Peyer's patch (tissue), 4 donors: ENCODE measurements around the gene C18orf54. TPM values are rescaled to one million over a fixed set of nuclear protein-coding genes. Genes with fewer than 3 reads are reported as not detected.

Experiments used
- DNase-seq, 3 donors: peaks; one replicate each; pipeline ENCODE4 v3.0.0-alpha.2; 2017 to 2019
- H3K27ac ChIP-seq, 4 donors: fragments of 200-600 bp; sonication (generic); one replicate each; pipeline ENCODE4 v1.5.1; 2016 to 2019
- H3K27me3 ChIP-seq, 2 donors: fragments of 200-600 bp; sonication (generic); one replicate each; pipeline ENCODE4 v1.5.1; 2019
- H3K36me3 ChIP-seq, 3 donors: fragments of 200-600 bp; sonication (generic); one replicate each; pipeline ENCODE4 v1.5.1; 2016 to 2019
- H3K4me1 ChIP-seq, 4 donors: fragments of 200-600 bp; sonication (generic); one replicate each; pipeline ENCODE4 v1.5.1; 2016 to 2019
- H3K4me3 ChIP-seq, 4 donors: fragments of 200-600 bp; sonication (generic); 1 replicate in 3 of 4; 2 replicates in 1 of 4; pipeline ENCODE4 v1.5.1; 2016 to 2019; ENCODE audit warnings: mild to moderate bottlenecking in 1 of 4
- H3K9me3 ChIP-seq, 4 donors: fragments of 200-600 bp; sonication (generic); one replicate each; pipeline ENCODE4 v1.5.1; 2016 to 2019; ENCODE audit warnings: mild to moderate bottlenecking in 1 of 4
- POLR2A ChIP-seq, 2 donors: fragments of 450-650 bp; IDR thresholded peaks; one replicate each; pipeline ENCODE4 v1.5.1; 2017; ENCODE audit warnings: antibody characterized with exemption in 2 of 2, mild to moderate bottlenecking in 2 of 2, moderate library complexity in 2 of 2
- total RNA-seq, 4 donors: library from RNA; depleted of rRNA; stranded (reverse); fragments of >200 nt; gene quantifications; one replicate each; pipeline ENCODE4 v1.1.0, GENCODE V29; 2016
- TF ChIP-seq, protein P1 (sequence below), 6 experiments: fragments of 450-650 bp in 4 of 6; fragments of 200-600 bp in 2 of 6; sonication (generic) in 1 of 6; IDR thresholded peaks; one replicate each; pipeline ENCODE4 v1.5.1; 2017 to 2019; ENCODE audit warnings: antibody characterized with exemption in 6 of 6, mild to moderate bottlenecking in 3 of 6, moderate library complexity in 1 of 6

Gene C18orf54
- total RNA-seq, 4 donors from 2014 or later = 0.57 to 2.5 (median 1.4) TPM

DNA sequence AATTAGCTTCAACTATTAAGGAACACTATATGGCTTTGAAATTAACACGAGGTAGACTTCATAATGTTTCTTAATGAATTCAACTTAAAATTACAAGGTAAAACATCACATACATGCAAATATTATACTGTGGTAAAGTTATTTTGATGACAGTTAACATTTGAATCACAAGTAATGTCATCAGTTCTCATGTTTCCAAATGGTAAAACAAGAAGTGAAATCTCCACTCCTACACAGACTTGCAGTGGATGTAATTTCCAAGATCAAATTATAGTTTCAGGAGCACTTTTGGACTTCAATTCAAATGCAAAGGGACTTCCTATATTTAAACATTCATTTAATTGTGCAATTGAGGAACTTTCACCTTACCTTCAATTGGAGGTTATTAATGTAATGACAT is 39.1 kb downstream of the C18orf54 start:
- Histone ChIP-seq H3K4me3 (no peak overlapping the region), H3K27me3 (no peaks in the 10 kb centered on the region), H3K4me1 (peaks cover 0 to 7% (median 0%) of the 10 kb centered on the region in 4 donors), H3K9me3 (no peaks in the 10 kb centered on the region), H3K36me3 (no peaks in the 10 kb centered on the region), H3K27ac (no peak overlapping the region)
- no peak for DNase-seq
- TF ChIP-seq, protein P1, sequence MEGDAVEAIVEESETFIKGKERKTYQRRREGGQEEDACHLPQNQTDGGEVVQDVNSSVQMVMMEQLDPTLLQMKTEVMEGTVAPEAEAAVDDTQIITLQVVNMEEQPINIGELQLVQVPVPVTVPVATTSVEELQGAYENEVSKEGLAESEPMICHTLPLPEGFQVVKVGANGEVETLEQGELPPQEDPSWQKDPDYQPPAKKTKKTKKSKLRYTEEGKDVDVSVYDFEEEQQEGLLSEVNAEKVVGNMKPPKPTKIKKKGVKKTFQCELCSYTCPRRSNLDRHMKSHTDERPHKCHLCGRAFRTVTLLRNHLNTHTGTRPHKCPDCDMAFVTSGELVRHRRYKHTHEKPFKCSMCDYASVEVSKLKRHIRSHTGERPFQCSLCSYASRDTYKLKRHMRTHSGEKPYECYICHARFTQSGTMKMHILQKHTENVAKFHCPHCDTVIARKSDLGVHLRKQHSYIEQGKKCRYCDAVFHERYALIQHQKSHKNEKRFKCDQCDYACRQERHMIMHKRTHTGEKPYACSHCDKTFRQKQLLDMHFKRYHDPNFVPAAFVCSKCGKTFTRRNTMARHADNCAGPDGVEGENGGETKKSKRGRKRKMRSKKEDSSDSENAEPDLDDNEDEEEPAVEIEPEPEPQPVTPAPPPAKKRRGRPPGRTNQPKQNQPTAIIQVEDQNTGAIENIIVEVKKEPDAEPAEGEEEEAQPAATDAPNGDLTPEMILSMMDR (IDR thresholded peaks at IDR 0.05) = no peak
- no peak for TF ChIP-seq POLR2A (IDR thresholded peaks at IDR 0.05)

DNA sequence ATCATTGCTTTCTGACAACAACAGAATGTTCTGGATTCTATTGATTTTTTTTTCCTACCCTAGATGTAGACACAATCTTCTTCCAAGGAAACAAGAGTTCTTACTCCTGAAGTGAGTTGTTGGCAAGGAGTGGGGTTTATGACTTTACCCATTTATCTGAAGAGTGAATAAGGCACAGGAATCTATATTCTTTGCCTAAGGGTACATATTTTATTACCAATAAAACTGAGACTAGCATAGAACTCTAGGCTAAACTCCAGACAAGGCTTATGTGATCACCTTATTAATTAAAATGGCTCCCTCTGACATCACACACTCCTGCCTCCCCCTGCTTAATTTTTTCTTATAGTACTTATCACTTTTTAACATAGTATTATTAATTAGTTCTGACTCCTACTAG is 47.6 kb downstream of the C18orf54 start:
- no peak overlapping the region for H3K27ac ChIP-seq
- no peaks in the 10 kb centered on the region for H3K9me3 ChIP-seq
- H3K36me3 ChIP-seq = no peaks in the 10 kb centered on the region
- H3K4me3 ChIP-seq = no peak overlapping the region
- no peaks in the 10 kb centered on the region for H3K4me1 ChIP-seq
- DNase-seq = no peak
- TF ChIP-seq, protein P1 (IDR thresholded peaks at IDR 0.05) = no peak
- no peaks in the 10 kb centered on the region for H3K27me3 ChIP-seq

DNA sequence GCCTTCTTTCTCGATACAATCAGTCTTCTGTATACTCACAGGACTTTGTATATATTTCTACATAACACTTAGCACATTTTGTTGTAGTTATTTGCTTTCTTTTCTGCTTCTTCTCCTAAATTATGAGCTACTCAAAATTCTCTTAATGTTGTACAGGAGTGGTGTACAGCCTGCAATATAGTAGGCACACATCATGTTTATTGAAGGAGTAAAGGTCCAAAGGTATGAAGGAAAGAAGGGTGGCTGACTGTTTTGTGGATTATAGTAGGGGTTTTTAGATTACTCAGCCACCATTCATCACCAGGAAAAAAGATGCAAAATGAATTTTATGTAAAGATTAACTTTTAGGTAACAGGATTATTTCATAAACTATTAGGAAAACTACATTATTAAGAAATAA is 54.1 kb downstream of the C18orf54 start:
- Histone ChIP-seq H3K27me3 (no peaks in the 10 kb centered on the region), H3K36me3 (no peaks in the 10 kb centered on the region), H3K9me3 (no peaks in the 10 kb centered on the region), H3K4me3 (no peak overlapping the region), H3K27ac (peak overlapping the region in 1 of 4 donors; percentile 39), H3K4me1 (no peaks in the 10 kb centered on the region)
- no peak for TF ChIP-seq POLR2A (IDR thresholded peaks at IDR 0.05)
- TF ChIP-seq, protein P1 (IDR thresholded peaks at IDR 0.05) = no peak
- DNase-seq = no peak

GRCh38 chr18:54415086-54415485 is 57.4 kb downstream of the C18orf54 start:
- TF ChIP-seq POLR2A (IDR thresholded peaks at IDR 0.05) = no peak
- TF ChIP-seq, protein P1 (IDR thresholded peaks at IDR 0.05) = no peak
- H3K27me3 ChIP-seq = no peaks in the 10 kb centered on the region
- no peak for DNase-seq

GRCh38 chr18:54416436-54416835 is 58.7 kb downstream of the C18orf54 start:
- Histone ChIP-seq H3K27ac (no peak overlapping the region), H3K4me3 (no peak overlapping the region), H3K9me3 (no peaks in the 10 kb centered on the region), H3K4me1 (no peaks in the 10 kb centered on the region), H3K36me3 (no peaks in the 10 kb centered on the region), H3K27me3 (no peaks in the 10 kb centered on the region)
- DNase-seq = no peak
- TF ChIP-seq, protein P1 (IDR thresholded peaks at IDR 0.05) = no peak
- no peak for TF ChIP-seq POLR2A (IDR thresholded peaks at IDR 0.05)

More at GRCh38 chr18:54415086-54415485, 57.4 kb downstream of the C18orf54 start:
- Histone ChIP-seq H3K27ac (no peak overlapping the region), H3K9me3 (no peaks in the 10 kb centered on the region), H3K4me3 (no peak overlapping the region), H3K36me3 (no peaks in the 10 kb centered on the region), H3K4me1 (no peaks in the 10 kb centered on the region)

- Histone ChIP-seq H3K4me3 (no peak overlapping the region), H3K27me3 (no peaks in the 10 kb centered on the region), H3K36me3 (no peaks in the 10 kb centered on the region), H3K4me1 (no peaks in the 10 kb centered on the region), H3K27ac (no peak overlapping the region), H3K9me3 (no peaks in the 10 kb centered on the region)
- TF ChIP-seq POLR2A (IDR thresholded peaks at IDR 0.05) = no peak
- TF ChIP-seq, protein P1 (IDR thresholded peaks at IDR 0.05) = no peak
- DNase-seq = no peak
Measured at GRCh38 chr18:54423831-54424230, 66.1 kb downstream of the C18orf54 start.
